DMS114 treated with DMSO at 0.1 percent for 48 hours (cell line): Measurements from ENCODE around the gene SLC9A9.

ENCODE experiments used
- DNase-seq: peaks from one replicate; lab custom pipeline; 2025; ENCODE audit not compliant: unreplicated experiment; lab: John Stamatoyannopoulos, UW

SLC9A9 gene

GRCh38 chr3:143603774-143604173 is 244.5 kb downstream of the SLC9A9 start:
- DNase-seq, result no peak

DNA sequence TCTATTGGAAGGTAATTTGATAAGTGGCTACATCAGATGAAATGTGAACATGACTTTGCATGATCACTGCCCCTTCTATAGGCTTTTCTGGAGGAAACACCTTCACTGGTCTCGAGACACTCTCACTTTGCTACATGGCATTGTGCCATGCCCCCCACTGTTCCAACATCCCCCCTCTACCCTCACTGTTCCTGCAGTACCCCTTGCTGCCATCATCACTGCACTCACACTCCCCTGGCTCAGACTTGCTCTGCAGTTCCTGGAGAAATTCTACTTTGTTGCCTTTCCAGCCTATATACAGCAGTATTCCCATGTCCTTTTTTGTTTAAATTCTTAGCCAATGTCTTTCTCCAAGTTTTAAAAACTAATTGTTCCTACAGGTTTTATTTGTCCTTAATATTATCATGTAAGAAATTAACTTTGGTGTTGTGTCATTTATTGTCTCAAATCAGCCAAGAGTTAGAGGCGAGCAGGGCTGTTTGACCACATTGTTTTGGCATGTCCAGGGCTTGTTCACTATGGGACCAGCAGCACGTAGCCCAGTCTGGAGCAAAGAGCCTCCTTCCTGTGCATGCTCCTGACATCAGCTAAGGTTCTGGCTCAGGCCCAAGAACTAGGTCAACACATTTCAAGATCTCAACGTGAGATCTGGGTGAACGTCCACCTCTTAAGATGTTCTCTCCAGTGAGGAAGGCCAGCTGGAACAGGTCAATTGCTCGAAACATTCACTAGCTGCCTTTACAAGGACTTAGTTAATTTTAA is 246.4 kb downstream of the SLC9A9 start:
- no peak for DNase-seq

- DNase-seq, result no peak
These were observed 247.2 kb downstream of the SLC9A9 start for GRCh38 chr3:143600756-143601718.

GRCh38 chr3:143597774-143598652 is 250.3 kb downstream of the SLC9A9 start:
- no peak for DNase-seq

GRCh38 chr3:143596957-143597642 is 251.2 kb downstream of the SLC9A9 start:
- no peak for DNase-seq

DNA sequence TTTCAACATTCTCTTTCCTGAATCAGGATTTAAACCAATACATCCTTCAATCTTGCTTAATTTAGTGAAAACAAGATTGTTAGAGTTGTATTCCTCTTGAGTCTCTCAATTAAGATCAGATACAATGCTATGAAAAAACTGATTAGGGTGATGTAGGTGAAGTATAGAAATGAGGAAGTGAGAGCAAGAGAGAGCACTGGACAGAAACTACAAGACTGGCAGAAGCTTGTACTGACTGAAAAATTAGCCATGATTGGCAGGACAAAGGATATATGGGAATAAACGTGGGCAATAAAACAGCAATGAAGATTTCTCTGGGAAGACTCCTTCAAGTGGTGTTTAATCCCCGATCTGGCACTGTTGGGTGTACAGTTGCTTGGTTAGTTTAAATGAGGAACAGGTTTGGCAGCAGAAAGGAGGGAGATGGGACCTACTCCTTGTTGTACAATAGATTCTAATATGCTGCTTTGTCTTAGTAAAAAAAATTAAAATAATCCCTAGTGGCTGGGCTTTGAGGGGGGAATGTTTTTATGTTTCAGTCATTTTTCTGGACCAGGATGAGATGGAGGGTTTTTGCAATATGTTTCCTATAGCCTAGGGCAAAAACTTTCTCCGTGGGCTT is 252.7 kb downstream of the SLC9A9 start:
- DNase-seq, result no peak

- no peak for DNase-seq
These were observed 254.1 kb downstream of the SLC9A9 start for GRCh38 chr3:143594206-143594605.

DNA sequence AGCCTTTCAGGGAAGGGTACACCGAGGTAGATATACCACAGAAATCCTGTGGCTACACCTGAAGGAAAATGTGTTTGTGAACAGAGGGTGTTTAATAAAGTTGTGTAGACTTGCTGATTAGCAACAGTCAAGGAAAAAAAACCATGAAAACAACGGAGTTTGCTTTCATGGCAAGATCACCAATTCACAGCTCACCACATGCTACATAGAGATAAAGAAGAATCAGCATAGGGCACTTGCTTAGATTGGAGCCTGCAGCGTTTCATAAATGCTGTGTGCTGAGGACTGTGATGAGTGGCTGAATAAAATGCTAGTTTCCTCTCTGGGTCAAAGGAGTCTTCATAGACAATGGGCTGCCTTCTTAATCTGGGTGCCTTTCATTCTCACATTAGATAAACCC is 257.6 kb downstream of the SLC9A9 start:
- no peak for DNase-seq

DNA sequence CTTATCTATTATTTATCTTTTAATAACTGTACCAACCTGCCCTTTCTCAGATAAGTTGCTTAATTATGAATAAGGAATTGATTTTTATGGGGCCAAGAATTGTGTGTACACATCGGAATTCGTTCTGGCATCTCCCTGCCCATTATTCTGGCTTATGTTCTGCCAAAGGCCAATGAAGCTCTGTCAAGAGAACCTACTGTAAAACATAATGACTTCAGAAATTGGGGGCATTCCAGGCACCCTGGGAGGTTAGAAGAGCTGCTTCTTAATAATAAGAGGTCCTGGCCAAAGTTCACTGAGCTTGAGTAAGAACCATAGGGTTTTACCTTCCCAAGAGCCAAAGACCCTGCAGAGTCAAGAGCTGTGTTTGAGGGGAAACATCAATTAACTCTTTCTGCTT is 261.7 kb downstream of the SLC9A9 start:
- no peak for DNase-seq

- no peak for DNase-seq
These were observed 262.4 kb downstream of the SLC9A9 start for GRCh38 chr3:143585720-143586456.

GRCh38 chr3:143584474-143584873 is 263.8 kb downstream of the SLC9A9 start:
- DNase-seq, result no peak

DNA sequence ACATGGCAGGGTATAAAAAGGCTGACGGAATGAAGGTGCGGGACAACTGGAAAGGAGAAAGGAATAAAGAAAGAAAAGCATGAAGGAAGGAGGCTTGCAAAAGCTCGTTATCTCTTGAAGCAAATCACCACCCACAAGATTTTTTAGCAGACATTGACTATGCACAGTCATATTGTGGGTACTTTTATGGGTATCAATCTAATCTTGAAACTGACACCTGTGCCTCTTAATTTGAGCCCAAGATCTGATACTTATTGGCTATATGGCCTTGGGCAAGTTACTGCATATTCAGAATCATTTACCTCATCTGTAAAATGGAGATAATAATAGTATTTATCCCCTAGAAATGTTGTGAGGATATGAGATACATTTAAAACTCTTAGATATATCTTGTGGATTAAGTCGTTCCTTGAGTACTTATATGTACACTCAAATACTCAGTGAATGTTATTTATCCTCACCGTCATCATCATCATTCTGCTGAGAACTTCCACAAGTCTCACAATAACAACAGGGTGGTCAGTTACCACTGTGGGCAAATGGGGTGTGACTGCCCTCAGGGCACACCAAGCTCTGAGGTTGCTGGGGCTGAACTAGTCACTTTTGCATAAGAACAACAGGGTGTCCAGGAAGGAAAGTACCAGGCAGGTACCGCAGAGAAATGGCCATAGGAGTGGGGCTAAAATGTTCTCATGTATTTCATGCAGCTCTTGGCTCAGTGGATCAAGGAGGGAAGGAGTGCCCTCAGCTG is 266.1 kb downstream of the SLC9A9 start:
- DNase-seq, result no peak

DNA sequence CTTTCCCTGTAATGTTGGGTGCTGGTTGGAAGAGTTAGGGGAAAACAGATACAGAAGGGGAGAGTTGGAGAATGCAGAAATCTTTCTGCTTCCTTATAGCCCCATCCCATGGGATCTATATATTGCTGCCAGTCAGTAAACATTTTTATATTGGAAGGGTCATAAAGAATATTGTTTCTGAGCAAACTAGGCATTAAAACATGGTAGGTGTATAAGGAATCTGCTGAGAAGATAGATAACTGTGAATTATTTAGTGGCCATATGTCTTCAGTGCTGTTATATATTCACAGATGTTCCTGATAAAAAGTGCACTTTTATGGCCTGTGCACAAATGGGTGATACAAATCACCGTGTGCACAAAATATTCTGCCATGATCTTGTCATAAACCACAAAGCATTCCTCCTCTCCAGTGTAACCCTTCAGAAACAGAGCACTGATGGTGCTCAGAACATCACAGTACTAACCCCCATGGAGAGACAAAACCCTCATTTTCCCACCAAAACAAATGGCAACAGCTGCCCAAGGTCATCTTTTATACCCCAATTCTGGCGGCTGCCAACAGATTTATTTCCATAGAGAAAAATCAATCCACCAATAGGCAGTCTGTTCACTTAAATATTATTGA is 269.3 kb downstream of the SLC9A9 start:
- no peak for DNase-seq

GRCh38 chr3:143576568-143577270 is 271.5 kb downstream of the SLC9A9 start:
- DNase-seq, result no peak

GRCh38 chr3:143574933-143575332 is 273.3 kb downstream of the SLC9A9 start:
- no peak for DNase-seq

- no peak for DNase-seq
These were observed 274.5 kb downstream of the SLC9A9 start for GRCh38 chr3:143573610-143574303.

GRCh38 chr3:143571548-143571947 is 276.7 kb downstream of the SLC9A9 start:
- no peak for DNase-seq
